B cell (primary cell): ENCODE measurements around the gene ABCC3.

Source experiments
- EZH2 ChIP-seq: IDR thresholded peaks from 2 replicates; pipeline ENCODE4 v1.6.1; 2012; ENCODE audit warnings: borderline replicate concordance, low read depth, mild to moderate bottlenecking, moderate library complexity, low read length; ENCODE audit not compliant: insufficient read depth, poor library complexity, severe bottlenecking
- TF ChIP-seq, protein P1 (sequence below): fragments of 200-600 bp; IDR thresholded peaks from one replicate; pipeline ENCODE4 v1.8.0; 2022; ENCODE audit warnings: antibody characterized with exemption, mild to moderate bottlenecking

DNA sequence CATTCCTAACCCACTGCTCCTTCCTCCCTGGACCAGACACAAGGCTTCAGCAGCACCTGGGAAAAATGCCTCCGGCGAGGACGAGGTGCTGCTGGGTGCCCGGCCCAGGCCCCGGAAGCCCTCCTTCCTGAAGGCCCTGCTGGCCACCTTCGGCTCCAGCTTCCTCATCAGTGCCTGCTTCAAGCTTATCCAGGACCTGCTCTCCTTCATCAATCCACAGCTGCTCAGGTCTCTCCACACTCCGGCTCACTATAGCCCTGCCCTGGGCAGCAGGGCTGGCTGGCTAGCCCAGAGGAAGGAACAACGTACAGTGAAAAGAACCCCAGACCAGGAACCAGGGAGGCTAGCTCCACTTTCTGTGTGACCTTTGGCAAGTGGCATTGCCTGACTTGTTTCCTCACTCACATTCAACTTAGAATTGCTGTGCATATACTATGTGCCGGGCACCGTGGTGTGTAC is 26.2 kb downstream of the ABCC3 start:
- TF ChIP-seq, protein P1, sequence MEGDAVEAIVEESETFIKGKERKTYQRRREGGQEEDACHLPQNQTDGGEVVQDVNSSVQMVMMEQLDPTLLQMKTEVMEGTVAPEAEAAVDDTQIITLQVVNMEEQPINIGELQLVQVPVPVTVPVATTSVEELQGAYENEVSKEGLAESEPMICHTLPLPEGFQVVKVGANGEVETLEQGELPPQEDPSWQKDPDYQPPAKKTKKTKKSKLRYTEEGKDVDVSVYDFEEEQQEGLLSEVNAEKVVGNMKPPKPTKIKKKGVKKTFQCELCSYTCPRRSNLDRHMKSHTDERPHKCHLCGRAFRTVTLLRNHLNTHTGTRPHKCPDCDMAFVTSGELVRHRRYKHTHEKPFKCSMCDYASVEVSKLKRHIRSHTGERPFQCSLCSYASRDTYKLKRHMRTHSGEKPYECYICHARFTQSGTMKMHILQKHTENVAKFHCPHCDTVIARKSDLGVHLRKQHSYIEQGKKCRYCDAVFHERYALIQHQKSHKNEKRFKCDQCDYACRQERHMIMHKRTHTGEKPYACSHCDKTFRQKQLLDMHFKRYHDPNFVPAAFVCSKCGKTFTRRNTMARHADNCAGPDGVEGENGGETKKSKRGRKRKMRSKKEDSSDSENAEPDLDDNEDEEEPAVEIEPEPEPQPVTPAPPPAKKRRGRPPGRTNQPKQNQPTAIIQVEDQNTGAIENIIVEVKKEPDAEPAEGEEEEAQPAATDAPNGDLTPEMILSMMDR, result no peak
- TF ChIP-seq EZH2, result no peak
